Endothelial cell of umbilical vein (primary cell): ENCODE results near the gene COL1A2. TPM values are rescaled to one million over a fixed set of nuclear protein-coding genes. Genes with fewer than 3 reads are reported as not detected.
A peak's percentile ranks its signal among the peaks of the same experiment; 100 is the strongest.

Source experiments
- BruUV-seq: library from RNA; stranded (reverse); fragments of 400-500 nt; replicated peaks from 2 replicates; lab custom pipeline; 2021; lab: Mats Ljungman, UMichigan
- CTCF ChIA-PET: fragments of 300-600, 350-600 bp; sonication (Branson Sonifier 250); formaldehyde crosslinking; loops from one replicate; lab custom pipeline; 2021; ENCODE audit warnings: antibody characterized with exemption, inconsistent platforms; lab: Charles Lee
- POLR2A ChIA-PET: fragments of 300-600, 350-600 bp; sonication (Branson Sonifier 250); formaldehyde crosslinking; loops from one replicate; lab custom pipeline; 2021; ENCODE audit warnings: antibody characterized with exemption, inconsistent platforms; lab: Charles Lee
- DNase-seq: peaks from one replicate; pipeline ENCODE4 v3.0.0-alpha.2; 2011; ENCODE audit warnings: low read depth, low spot score
- FAIRE-seq: peaks from 2 replicates; lab custom pipeline; 2011; peaks lifted over from hg19 to GRCh38; lab: Jason Lieb, UNC
- H2AFZ ChIP-seq: 2 replicates; pipeline ENCODE4 v1.6.0; 2012; ENCODE audit warnings: low read depth, low read length, control low read depth, inconsistent platforms
- H3K27ac ChIP-seq: 2 replicates; pipeline ENCODE4 v1.5.1; 2011; ENCODE audit warnings: low read depth, mild to moderate bottlenecking, control low read depth, low read length, moderate library complexity; ENCODE audit not compliant: insufficient read depth
- H3K27me3 ChIP-seq, 2 experiments: 2 replicates each; pipeline versions ENCODE4 v1.6.0 to v1.6.1; 2011; ENCODE audit warnings: low read length in 2 of 2, mixed read lengths in 1 of 2; ENCODE audit not compliant: control insufficient read depth in 2 of 2, insufficient read depth in 2 of 2
- H3K36me3 ChIP-seq, 2 experiments: 2 replicates in 1 of 2; 3 replicates in 1 of 2; pipeline ENCODE4 v1.5.1; 2011; ENCODE audit warnings: low read length in 2 of 2, mild to moderate bottlenecking in 1 of 2, moderate library complexity in 1 of 2; ENCODE audit not compliant: control insufficient read depth in 2 of 2, insufficient read depth in 2 of 2; ENCODE audit errors: extremely low read depth in 1 of 2
- H3K4me1 ChIP-seq: 3 replicates; pipeline ENCODE4 v1.5.1; 2011; ENCODE audit warnings: mild to moderate bottlenecking, low read length; ENCODE audit not compliant: control insufficient read depth, insufficient read depth; ENCODE audit errors: extremely low read depth
- H3K4me2 ChIP-seq: 2 replicates; pipeline ENCODE4 v1.6.1; 2011; ENCODE audit warnings: low read length, control low read depth, mixed read lengths; ENCODE audit not compliant: insufficient read depth
- H3K4me3 ChIP-seq, 3 experiments: fragments of 200-600 bp in 1 of 3; sonication (generic), shearing (Covaris generic) in 1 of 3; replicated peaks in 1 of 3; 2 replicates each; pipeline ENCODE4 v1.5.1; 2011 to 2016; ENCODE audit warnings: control low read depth in 3 of 3, low read length in 3 of 3, mild to moderate bottlenecking in 2 of 3, inconsistent platforms in 1 of 3, low read depth in 1 of 3, moderate library complexity in 1 of 3; ENCODE audit not compliant: insufficient read depth in 1 of 3
- H3K79me2 ChIP-seq: 2 replicates; pipeline ENCODE4 v1.6.0; 2012; ENCODE audit warnings: low read length, inconsistent platforms; ENCODE audit not compliant: control insufficient read depth, insufficient read depth
- H3K9ac ChIP-seq: replicated peaks from 2 replicates; pipeline ENCODE3; 2011; ENCODE audit warnings: low read length, control low read depth; ENCODE audit not compliant: insufficient read depth; ENCODE audit errors: extremely low read depth
- H3K9me1 ChIP-seq: replicated peaks from 3 replicates; pipeline ENCODE4 v1.6.0; 2011; ENCODE audit warnings: mild to moderate bottlenecking, low read length; ENCODE audit not compliant: control insufficient read depth, insufficient read depth; ENCODE audit errors: extremely low read depth
- H3K9me3 ChIP-seq: replicated peaks from 2 replicates; pipeline ENCODE4 v1.5.1; 2012; ENCODE audit warnings: low read length, inconsistent platforms; ENCODE audit not compliant: control insufficient read depth, insufficient read depth
- H4K20me1 ChIP-seq: replicated peaks from 2 replicates; pipeline ENCODE3; 2011; ENCODE audit warnings: mild to moderate bottlenecking, low read length; ENCODE audit not compliant: control insufficient read depth, insufficient read depth; ENCODE audit errors: extremely low read depth
- EZH2 ChIP-seq: IDR thresholded peaks from 2 replicates; pipeline ENCODE4 v1.6.1; 2012; ENCODE audit warnings: borderline replicate concordance, low read depth, mild to moderate bottlenecking, moderate library complexity, low read length, inconsistent platforms; ENCODE audit not compliant: severe bottlenecking
- GATA2 ChIP-seq: IDR thresholded peaks from 2 replicates; pipeline ENCODE4 v1.7.0; 2011; ENCODE audit warnings: low read depth, mild to moderate bottlenecking, moderate library complexity, mixed read lengths, low read length; ENCODE audit not compliant: insufficient read length, insufficient read depth
- JUN ChIP-seq: IDR thresholded peaks from 2 replicates; pipeline ENCODE4 v1.6.1; 2011; ENCODE audit warnings: borderline replicate concordance, low read depth; ENCODE audit not compliant: insufficient read length, insufficient read depth
- POLR2A ChIP-seq: IDR thresholded peaks from 2 replicates; pipeline ENCODE4 v1.6.1; 2012; ENCODE audit warnings: low read depth, mild to moderate bottlenecking, control low read depth, low read length
- POLR2AphosphoS5 ChIP-seq: IDR thresholded peaks from 2 replicates; pipeline ENCODE4 v1.6.1; 2012; ENCODE audit warnings: low read depth, mild to moderate bottlenecking, control low read depth, low read length, moderate library complexity; ENCODE audit not compliant: insufficient read depth
- dilution Hi-C: fragments of 300-500 bp; cut with MboI; formaldehyde crosslinking; loops from one replicate; pipeline ENCODE4 v1.15.0; 2019; ENCODE audit warnings: low sequenced_read_pairs; ENCODE audit not compliant: extremely low pct_ligation_motif_present
- intact Hi-C: fragments of 100-400 bp; cut with micrococcal nuclease; formaldehyde crosslinking; loops from one replicate; pipeline ENCODE4 v1.10.0; 2022
- polyA plus RNA-seq, 4 experiments: library from polyadenylated mRNA; depleted of rRNA in 3 of 4; stranded (reverse) in 3 of 4; unstranded in 1 of 4; fragments of >200 nt; gene quantifications; 2 replicates each; pipeline versions ENCODE4 v1.2.1 to v1.2.3, GENCODE V29; 2011 to 2012; ENCODE audit warnings: missing spikeins in 1 of 4
- total RNA-seq: library from RNA; stranded (reverse); gene quantifications from 2 replicates; pipeline ENCODE4 v1.2.3, GENCODE V29; 2021
- TF ChIP-seq, protein P1 (sequence below): IDR thresholded peaks from 2 replicates; pipeline ENCODE4 v1.6.1; 2011; ENCODE audit not compliant: insufficient read depth, insufficient read length
- TF ChIP-seq, protein P2 (sequence below), 2 donors: IDR thresholded peaks; 1 replicate in 1 of 2; 2 replicates in 1 of 2; pipeline ENCODE4 v1.5.1; 2011; ENCODE audit warnings: low read length in 2 of 2, mild to moderate bottlenecking in 2 of 2, moderate library complexity in 2 of 2, control low read depth in 1 of 2, inconsistent platforms in 1 of 2, low read depth in 1 of 2; ENCODE audit not compliant: insufficient read depth in 1 of 2; ENCODE audit errors: extremely low read depth in 1 of 2

COL1A2 gene
- total and polyA plus RNA-seq, 2 donors (not counting 3 experiments of a cell fraction or from before 2014, with no cell fraction given), result 28.9 to 40.8 TPM

DNA sequence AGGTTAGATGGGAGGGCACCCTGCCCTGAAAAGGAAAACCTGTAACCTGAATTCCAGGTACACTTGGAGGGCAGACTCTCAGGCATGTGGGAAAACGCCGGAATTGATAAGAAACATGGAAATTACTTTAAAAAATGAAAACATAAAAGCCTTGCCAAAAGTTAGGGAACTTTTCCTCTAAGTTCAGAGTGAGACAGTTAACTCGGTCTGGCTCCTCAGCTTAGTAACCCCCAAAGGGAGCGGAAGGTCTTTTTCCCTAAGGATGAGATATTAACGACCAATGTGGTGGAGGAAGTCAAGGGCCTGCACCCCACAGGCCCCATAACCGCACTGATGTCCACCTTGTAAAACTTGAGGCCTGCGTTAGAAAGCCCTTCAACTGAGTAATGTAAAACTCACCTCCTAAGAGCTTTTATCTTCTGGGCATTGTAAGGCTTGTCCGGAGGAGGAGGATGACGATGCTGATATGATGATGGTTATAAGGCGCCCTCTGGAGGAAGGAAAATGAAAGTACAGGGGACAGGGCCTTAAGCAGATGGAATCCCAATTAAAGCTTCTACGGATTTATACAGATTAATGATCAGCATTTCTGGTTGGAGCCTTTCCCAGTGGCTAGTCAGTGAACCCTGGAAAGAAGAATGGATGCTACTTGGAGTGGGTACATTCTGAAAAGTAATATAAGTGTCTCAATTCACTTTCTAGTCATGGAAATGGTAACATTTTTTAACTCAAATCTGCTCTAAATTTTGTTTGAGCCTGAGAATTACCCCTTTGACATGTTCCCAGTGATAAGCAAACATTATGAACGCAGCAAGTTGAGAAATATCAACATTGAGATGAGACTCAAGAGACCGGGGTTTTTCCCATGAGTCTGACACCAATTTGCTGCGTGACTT is 694 bp downstream of the COL1A2 start:
- no TSS peak for BruUV-seq
- no peak overlapping the region for H3K27ac ChIP-seq
- peak; percentile 86 for DNase-seq
- ChIA-PET CTCF (interaction anchor here (0.6 to 3.8 kb wide), 53 partner anchors 9 to 1291 kb away, joined by 3 to 868 read pairs (median 4); partner anchors contain the start of genes PON2 and SGCE), POLR2A (interaction anchor here (0.5 to 1.2 kb wide), 3 partner anchors 99 to 845 kb away, joined by 3 to 5 read pairs (median 5); no protein-coding TSS in a partner anchor)
- H4K20me1 ChIP-seq, result no peaks in the 10 kb centered on the region
- no peaks in the 10 kb centered on the region for H3K9me3 ChIP-seq
- peak; percentile 97 for FAIRE-seq
- TF ChIP-seq POLR2AphosphoS5 (no peak), POLR2A (no peak), EZH2 (no peak), JUN (no peak), GATA2 (no peak)
- TF ChIP-seq, protein P1, sequence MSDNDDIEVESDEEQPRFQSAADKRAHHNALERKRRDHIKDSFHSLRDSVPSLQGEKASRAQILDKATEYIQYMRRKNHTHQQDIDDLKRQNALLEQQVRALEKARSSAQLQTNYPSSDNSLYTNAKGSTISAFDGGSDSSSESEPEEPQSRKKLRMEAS, result no peak
- TF ChIP-seq, protein P2, sequence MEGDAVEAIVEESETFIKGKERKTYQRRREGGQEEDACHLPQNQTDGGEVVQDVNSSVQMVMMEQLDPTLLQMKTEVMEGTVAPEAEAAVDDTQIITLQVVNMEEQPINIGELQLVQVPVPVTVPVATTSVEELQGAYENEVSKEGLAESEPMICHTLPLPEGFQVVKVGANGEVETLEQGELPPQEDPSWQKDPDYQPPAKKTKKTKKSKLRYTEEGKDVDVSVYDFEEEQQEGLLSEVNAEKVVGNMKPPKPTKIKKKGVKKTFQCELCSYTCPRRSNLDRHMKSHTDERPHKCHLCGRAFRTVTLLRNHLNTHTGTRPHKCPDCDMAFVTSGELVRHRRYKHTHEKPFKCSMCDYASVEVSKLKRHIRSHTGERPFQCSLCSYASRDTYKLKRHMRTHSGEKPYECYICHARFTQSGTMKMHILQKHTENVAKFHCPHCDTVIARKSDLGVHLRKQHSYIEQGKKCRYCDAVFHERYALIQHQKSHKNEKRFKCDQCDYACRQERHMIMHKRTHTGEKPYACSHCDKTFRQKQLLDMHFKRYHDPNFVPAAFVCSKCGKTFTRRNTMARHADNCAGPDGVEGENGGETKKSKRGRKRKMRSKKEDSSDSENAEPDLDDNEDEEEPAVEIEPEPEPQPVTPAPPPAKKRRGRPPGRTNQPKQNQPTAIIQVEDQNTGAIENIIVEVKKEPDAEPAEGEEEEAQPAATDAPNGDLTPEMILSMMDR (IDR thresholded peaks at IDR 0.05; ENCODE audit: extremely low read depth in 1 of 2, insufficient read depth in 1 of 2, low read depth in 1 of 2, low read length in 2 of 2), result peak; percentile 61 to 70
- peak overlapping the region in 2 of 3 experiments; percentile 4 to 42 for H3K4me3 ChIP-seq
- H3K79me2 ChIP-seq, result no peaks in the 10 kb centered on the region
- intact Hi-C loops (loop anchor here (1.0 to 10.0 kb wide), 11 partner anchors 21 to 1151 kb away; partner anchors contain the start of gene TFPI2), dilution Hi-C loops (no loop called here)
- H3K27me3 ChIP-seq, result no peaks in the 10 kb centered on the region
- peak overlapping the region; percentile 33 for H2AFZ ChIP-seq
- no peaks in the 10 kb centered on the region for H3K36me3 ChIP-seq
- H3K4me1 ChIP-seq, result peaks cover 10% of the 10 kb centered on the region
- H3K9ac ChIP-seq, result no peak overlapping the region
- H3K9me1 ChIP-seq, result no peaks in the 10 kb centered on the region
- H3K4me2 ChIP-seq, result peak overlapping the region; percentile 26
